NCI-H748 (cell line): ENCODE measurements around the gene SIRT7.

Source experiments
- DNase-seq: peaks from one replicate; lab custom pipeline; 2025; ENCODE audit not compliant: unreplicated experiment; lab: John Stamatoyannopoulos, UW

SIRT7 gene

DNA sequence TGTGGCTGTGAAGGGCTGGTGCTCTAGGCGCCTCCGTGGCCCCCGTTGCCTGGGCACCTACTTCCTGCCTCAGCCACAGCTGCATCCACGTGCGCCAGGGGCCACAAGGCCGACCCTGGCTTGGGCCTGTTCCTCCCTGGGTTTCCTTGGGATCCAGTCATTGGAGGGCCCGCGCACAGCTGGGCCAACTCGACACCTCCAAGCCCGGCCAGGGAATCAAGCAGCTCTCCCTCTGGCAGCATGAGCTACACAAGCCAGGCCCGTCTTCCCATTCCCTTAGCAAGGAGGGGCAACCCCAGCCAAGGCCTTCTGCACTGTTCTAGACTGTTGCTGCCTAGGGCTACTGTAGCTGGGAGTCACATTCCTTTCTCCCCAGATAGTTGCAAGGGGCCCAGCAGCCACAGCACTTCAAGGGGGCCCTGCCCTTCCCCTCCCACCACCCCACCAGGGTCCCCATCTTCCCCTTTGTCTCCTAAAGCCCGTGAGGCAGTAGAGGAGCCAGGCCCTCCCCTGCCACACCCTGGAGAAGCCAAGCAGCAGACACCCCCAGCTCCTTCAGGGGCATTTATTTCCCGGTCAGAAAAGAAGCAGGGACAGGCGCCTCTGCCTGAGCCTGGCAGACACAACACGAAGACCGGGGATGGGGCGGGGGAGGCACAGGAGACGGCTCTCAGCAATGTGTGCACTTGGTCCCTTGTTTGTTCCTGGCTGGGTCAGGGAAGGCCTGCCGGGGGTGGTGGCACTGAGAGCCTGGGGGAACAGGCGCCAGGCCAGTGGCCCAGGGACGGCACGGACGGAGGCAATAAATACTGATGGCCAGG, 50.6 kb downstream of the SIRT7 start:
- DNase-seq = peak; percentile 33

DNA sequence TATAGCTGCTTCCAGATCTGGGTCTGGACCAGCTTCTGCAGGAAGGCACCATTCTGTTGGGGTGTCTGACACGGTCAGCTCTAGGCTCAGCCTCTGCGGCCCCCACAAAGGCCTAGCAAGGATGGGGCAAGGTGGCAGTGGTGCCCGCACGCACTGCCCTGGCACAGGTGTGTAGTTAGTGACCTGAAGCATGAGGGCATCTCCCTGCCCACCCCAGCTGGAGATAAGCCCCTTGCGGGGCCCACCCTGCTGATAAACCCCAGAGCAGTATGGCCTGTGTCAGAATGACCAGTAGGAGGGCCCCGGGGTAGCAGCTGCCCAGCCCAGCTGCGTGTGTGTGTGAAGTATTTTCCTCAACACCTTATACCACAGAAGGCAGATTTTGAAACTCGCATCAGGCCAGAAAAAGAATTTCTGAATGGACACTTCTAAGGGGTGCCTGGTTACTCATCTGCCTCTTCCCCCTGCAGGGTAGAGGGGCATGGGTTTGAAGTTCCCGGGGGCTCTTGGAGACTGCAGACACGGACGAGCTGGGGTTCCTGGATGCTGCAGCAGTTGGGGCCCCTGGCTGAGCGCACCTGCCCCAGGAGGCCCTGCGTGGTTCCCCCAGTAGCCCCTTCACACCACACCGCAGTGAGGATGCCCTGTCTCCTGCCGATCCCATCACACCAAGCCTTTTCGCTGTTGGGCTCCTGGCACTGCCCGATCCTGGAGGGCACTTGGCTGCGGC, 51.4 kb downstream of the SIRT7 start:
- DNase-seq = no peak

DNA sequence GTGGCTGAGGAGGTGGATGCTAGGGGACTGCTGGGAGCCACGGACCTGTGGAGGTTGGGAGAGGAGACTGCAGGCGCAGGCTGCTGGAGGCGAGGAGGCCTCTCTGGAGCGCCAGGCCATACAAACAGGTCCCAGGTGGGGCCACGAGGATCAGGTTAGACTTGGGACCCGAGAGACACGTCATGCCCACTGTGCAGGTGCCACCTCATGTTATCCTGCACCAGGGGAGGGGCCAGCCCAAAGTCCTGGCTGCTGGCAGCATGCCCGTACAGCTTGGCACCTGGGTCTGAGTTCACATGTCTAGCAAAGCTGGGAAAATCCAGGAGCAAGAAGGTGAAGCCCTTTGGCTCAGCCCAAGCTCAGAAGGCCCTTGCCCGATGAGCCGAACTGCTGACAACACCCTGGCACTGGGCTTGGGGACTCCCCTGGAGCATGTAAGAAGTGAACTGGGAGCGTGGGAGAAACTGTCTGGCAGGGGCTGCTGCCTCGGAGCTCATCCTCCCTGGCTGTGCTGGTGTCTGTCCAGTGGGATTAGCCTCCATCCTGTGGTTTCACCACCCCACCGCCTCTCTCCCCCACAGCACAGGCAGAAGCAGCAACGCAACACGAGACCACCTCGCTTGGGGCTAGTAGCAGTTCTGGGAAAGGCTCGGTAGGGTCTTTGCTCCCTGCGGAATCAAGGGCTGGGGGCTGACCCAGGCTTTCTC, 52.1 kb downstream of the SIRT7 start:
- no peak for DNase-seq

DNA sequence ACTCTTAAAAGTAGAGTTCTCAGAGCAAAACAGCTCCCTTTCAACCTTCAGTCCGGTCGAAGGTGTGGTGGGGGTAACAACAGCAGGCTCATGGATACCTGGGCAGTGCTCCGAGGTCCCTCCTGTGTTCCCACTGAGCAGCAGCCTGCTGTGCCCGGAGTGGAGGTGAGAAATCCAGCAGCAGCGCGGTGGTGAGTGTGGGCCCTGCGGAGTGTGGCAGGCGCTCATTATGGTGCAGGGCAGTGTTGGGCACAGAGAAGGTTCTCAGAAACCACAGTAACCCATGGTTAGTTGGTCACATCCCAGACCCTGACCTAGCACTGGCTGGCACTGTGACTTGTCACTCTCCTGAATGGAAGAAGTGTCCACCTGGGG, 52.6 kb downstream of the SIRT7 start:
- DNase-seq = no peak

DNA sequence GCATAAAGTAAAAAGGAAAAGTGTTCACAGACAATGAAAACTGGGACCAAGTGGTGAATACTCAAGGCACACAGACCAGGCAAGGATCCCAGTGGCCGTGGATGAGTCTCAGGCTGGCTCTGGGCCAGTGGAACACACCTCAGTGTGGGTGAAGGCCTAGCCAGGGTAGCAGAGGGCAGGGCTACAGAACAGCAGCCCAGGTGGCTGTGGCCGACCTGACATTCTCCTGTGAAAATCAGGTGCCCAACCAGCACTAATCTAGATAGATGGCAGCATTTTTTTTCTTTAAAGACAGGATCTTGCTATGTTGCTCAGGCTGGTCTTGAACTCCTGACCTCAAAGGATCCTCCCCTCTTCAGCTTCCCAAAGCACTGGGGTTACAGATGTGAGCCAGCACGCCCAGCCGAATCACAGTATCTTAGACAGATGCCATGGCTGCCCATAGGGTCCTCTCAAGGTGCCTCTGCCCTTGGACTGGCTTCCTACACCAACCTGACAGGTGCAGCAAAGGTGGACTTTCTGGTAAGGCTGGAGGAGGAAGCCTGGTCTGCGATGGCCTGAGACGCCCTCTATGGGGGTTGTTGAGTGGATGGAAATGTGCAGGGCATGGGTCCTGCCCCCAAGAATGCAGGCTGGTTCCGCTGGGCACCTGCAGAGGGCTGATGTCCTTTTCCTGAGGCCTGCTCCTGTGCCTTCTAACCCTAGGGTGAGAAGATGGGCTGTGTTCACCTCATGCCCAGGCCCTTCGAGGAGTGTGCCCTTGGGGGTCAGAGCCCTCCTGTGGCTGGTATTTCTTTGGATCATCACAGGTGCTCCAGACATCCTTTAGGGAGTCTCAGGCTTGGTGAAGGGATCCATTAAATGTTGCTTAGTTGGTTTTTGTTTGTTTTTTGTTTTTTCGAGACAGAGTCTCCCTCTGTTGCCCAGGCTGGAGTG, 53.9 kb downstream of the SIRT7 start:
- DNase-seq = no peak

DNA sequence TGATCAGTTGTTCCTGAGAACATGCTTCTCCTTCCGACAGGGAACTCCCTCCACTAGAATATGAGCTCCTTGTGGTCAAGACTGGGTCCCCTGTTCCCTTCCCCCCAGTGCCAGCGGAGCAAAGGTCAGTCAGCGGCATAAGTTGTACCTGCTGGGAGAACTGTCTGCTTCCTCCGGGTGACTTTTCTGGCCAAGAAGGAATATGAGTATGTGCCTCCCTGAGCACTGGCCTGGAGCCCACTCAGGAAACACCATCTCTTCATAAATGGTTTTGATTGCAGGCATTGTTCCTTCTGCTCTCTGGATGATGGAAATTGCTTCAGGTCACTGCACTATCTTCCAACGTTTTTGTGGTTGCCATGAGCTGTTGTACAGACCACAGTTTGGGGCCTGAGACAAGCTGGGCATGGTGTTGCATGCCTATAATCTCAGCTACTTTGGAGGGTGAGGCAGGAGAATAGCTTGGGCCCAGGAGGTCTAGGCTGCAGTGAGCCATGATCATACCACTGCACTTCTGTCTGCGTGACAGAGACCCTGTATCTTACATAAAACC, 54.8 kb downstream of the SIRT7 start:
- no peak for DNase-seq
